Measurements from ENCODE around the gene SPTBN4. TPM values are rescaled to one million over a fixed set of nuclear protein-coding genes. Genes with fewer than 3 reads are reported as not detected.

SPTBN4 gene
- total RNA-seq, 1 donor from 2014 or later = 0.43 TPM

DNA sequence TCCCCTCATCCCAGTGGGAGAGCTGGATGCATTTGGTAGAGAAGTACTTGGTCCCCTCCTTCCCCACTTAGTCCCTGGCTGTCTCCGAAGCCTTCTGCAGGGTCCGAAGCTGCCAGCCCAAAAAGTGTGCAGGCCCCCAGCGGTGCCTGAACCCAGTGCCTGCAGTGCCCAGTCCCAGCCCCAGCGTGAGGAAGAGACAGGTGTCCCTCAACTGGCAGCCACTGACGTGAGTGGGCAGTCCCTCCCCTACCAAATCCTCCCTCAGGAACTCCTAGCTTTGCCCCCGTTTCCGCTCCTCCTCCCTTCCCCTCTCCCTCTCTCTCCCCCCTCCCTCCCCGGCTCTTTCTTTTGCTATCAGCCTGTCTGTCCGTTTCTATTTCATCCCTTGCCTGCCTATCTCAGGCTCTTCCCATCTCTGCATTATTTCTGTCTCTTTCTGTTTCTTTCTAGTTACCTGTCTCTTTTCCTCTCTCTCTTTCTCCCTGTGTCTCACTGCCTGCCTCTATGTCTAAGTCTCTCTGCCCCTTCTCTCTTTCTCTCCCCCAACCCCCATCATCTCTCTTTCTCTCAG, 132.6 kb downstream of the SPTBN4 start:
- Histone ChIP-seq H3K27ac (peak overlapping the region; percentile 88 to 95), H3K9me3 (no peaks in the 10 kb centered on the region), H3K4me1 (peaks cover 25 to 56% of the 10 kb centered on the region in 2 donors), H3K4me3 (peak overlapping the region; percentile 75 to 92), H3K27me3 (no peaks in the 10 kb centered on the region), H3K36me3 (no peaks in the 10 kb centered on the region)
- TF ChIP-seq, protein P1, sequence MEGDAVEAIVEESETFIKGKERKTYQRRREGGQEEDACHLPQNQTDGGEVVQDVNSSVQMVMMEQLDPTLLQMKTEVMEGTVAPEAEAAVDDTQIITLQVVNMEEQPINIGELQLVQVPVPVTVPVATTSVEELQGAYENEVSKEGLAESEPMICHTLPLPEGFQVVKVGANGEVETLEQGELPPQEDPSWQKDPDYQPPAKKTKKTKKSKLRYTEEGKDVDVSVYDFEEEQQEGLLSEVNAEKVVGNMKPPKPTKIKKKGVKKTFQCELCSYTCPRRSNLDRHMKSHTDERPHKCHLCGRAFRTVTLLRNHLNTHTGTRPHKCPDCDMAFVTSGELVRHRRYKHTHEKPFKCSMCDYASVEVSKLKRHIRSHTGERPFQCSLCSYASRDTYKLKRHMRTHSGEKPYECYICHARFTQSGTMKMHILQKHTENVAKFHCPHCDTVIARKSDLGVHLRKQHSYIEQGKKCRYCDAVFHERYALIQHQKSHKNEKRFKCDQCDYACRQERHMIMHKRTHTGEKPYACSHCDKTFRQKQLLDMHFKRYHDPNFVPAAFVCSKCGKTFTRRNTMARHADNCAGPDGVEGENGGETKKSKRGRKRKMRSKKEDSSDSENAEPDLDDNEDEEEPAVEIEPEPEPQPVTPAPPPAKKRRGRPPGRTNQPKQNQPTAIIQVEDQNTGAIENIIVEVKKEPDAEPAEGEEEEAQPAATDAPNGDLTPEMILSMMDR (IDR thresholded peaks at IDR 0.05) = no peak
- DNase-seq (ENCODE audit: low spot score in 2 of 2) = no peak
- intact Hi-C loops (cut with DNase I) = loop anchor here (2.0 to 10.0 kb wide), 4 partner anchors 51 to 295 kb away; partner anchors contain the start of genes C19orf47 and PLD3

DNA sequence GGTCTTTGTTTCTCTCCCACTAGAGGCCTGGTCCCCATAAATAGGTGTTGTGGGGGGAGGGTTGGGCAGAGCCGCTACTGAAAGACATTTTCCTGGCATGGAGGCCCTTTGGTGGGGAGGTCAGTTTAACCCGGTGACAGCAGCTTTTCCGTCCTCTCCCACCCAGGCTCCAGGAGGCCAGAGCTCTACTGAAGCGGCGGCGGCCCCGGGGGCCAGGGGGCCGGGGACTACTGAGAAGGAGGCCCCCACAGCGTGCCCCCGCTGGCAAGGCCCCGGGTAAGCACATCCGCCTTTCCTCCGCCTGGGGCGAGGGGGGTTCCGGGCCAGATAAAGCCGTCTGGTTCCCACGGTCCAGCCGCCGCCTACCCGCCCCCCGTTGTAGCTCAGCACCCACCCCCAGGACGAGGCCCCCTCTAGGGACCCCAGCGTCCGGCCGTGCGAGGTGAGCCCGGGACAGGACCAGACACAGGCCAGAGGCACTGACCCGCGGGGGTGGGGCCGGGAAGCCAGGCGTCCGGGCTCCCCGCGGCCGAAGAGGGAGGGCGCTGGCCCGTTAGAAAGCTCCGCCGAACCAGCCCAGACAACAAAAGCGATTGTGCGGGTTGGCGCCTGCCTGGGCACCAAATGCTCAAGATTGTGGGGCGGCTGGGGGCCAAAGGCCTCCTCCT, 133.2 kb downstream of the SPTBN4 start:
- TF ChIP-seq, protein P1 (IDR thresholded peaks at IDR 0.05) = no peak
- Histone ChIP-seq H3K27me3 (no peaks in the 10 kb centered on the region), H3K4me1 (peaks cover 26 to 62% of the 10 kb centered on the region in 2 donors), H3K4me3 (peak overlapping the region; percentile 75 to 92), H3K9me3 (no peaks in the 10 kb centered on the region), H3K27ac (peak overlapping the region; percentile 88 to 95), H3K36me3 (no peaks in the 10 kb centered on the region)
- peak in 1 of 2 donors; percentile 79 for DNase-seq (ENCODE audit: low spot score in 2 of 2)
- intact Hi-C loops (cut with DNase I) = loop anchor here (2.0 to 10.0 kb wide), 7 partner anchors 51 to 315 kb away; partner anchors contain the start of genes AKT2, C19orf47, PLD3 and SERTAD1

DNA sequence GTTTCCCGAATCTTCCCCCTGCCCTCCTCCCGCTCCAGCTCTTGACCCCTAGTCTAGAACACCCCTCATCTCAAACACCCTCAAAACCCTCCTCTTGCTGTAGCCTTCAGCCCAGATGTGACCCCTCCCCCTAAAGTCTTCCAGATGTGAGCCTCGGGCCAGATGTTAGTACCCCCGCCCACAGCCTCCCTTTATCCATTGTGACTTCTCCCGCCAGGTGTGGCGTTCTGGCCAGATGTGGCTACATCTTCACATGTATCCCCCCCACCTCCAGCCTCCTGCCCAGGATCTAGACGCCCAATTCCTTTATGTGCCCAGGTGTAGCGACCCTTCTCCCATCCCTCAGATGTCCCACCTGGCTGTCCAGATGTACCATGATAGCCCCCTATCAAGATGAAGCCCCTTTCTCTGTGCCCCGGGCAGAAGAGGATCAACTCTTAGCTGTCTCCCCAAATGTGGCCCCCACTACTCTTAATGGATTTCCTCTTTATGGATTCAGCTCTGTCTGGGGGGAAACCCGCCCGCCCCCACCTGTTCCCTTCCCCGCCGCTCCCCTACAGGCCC, 133.9 kb downstream of the SPTBN4 start:
- intact Hi-C loops (cut with DNase I) = loop anchor here (5.0 to 10.0 kb wide), 3 partner anchors 158 to 316 kb away; partner anchors contain the start of genes AKT2, SERTAD1 and SERTAD3
- H3K4me1 ChIP-seq = peaks cover 26 to 62% of the 10 kb centered on the region in 2 donors
- peak overlapping the region; percentile 75 to 92 for H3K4me3 ChIP-seq
- TF ChIP-seq, protein P1 (IDR thresholded peaks at IDR 0.05) = peak in 1 of 3 experiments; percentile 32
- no peak for DNase-seq (ENCODE audit: low spot score in 2 of 2)
- no peaks in the 10 kb centered on the region for H3K9me3 ChIP-seq
- no peaks in the 10 kb centered on the region for H3K36me3 ChIP-seq
- peak overlapping the region; percentile 88 to 95 for H3K27ac ChIP-seq
- H3K27me3 ChIP-seq = no peaks in the 10 kb centered on the region

DNA sequence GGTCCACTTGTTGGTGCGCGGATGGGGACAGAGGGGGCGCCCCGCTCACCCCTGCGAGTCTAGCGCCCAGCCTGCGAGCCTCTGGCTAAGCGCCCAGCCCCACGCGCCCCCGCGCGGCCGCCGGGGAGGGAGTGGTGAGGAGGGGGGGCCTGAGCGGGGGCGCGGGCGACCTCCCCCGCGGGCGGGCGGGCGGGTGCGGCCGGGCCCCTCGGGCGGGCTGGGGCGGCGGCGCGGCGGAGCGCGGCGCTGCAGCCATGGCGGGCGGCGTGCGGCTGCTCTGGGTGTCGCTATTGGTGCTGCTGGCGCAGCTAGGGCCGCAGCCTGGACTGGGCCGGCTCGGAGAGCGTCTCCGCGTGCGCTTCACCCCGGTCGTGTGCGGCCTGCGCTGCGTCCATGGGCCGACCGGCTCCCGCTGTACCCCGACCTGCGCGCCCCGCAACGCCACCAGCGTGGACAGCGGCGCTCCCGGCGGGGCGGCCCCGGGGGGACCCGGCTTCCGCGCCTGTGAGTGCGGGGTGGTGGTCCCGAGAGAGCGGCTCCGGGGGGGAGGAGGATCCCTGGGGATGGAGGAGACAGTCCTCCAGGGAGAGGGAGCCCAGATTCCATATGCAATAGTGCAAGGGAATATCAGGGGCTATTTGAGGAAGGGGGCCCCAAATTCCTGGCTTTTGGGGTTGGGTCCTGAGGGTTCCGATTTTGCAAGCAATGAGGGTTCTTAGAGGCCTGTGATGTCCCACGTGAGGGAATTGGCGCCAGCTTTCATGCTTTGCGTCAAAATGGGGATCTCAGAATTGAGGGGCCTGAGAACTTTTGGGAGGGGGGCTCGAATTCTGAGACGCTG, 134.6 kb downstream of the SPTBN4 start, which contains the start of gene LTBP4:
TSS of gene LTBP4 (plus strand) at position 236 of the 841 bp plus-strand sequence. CDS start at position 255, 19 bp downstream.
- DNase-seq (ENCODE audit: low spot score in 2 of 2) = peak in 1 of 2 donors; percentile 86
- peak within 1 kb of the TSS; percentile 88 to 95 for H3K27ac ChIP-seq
- H3K27me3 ChIP-seq = no peaks in the 10 kb centered on the region

More for the DNA sequence above, 134.6 kb downstream of the SPTBN4 start, which contains the start of gene LTBP4:
- H3K4me3 ChIP-seq = peak within 1 kb of the TSS; percentile 75 to 92
- H3K4me1 ChIP-seq = peaks cover 26 to 62% of the 10 kb centered on the region in 2 donors
- H3K9me3 ChIP-seq = no peaks in the 10 kb centered on the region
- intact Hi-C loops (cut with DNase I) = loop anchor here (5.0 to 10.0 kb wide), 3 partner anchors 159 to 317 kb away; partner anchors contain the start of genes AKT2, SERTAD1 and SERTAD3
- H3K36me3 ChIP-seq = no peaks in the 10 kb centered on the region
- TF ChIP-seq, protein P1 (IDR thresholded peaks at IDR 0.05) = peak in 1 of 3 experiments; percentile 15
